Glomerular visceral epithelial cell (primary cell): ENCODE results near the gene PROCR.
"Not testable (repeated sequence)": the region's sequence is repeated elsewhere in the genome, so short reads cannot be mapped to it uniquely, and the experiment has no call there.

Experiments
- DNase-seq: peaks from one replicate; pipeline ENCODE4 v3.0.0-alpha.2; 2016; ENCODE audit errors: extremely low spot score

Gene PROCR

DNA sequence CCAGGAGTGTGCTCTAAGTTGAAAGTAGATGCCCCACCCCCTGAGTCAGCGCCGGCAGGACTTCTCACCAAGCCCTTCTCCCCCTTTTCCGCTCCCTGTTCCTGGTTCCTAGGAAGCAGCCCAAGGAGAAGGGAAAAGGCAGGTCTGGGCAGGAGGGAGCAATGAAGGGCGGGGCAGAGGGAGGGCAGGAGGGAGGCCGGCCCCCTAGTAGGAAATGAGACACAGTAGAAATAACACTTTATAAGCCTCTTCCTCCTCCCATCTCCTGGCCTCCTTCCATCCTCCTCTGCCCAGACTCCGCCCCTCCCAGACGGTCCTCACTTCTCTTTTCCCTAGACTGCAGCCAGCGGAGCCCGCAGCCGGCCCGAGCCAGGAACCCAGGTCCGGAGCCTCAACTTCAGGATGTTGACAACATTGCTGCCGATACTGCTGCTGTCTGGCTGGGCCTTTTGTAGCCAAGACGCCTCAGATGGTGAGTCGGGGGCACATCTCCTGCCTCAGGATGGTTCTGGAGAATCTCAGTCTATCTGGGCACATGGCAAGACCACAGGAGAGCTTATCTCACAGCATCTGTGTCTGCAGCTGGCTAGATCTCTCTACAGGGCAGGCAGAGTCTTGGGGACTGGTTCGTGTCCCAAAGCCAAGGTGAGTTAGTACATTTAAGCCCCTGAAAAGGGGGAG, at the start of gene PROCR:
Gene PROCR, plus strand, starts transcription at position 320 of the 681 bp plus-strand sequence. Its CDS starts 83 bp downstream, at position 403.
- peak; percentile 98 for DNase-seq

DNA sequence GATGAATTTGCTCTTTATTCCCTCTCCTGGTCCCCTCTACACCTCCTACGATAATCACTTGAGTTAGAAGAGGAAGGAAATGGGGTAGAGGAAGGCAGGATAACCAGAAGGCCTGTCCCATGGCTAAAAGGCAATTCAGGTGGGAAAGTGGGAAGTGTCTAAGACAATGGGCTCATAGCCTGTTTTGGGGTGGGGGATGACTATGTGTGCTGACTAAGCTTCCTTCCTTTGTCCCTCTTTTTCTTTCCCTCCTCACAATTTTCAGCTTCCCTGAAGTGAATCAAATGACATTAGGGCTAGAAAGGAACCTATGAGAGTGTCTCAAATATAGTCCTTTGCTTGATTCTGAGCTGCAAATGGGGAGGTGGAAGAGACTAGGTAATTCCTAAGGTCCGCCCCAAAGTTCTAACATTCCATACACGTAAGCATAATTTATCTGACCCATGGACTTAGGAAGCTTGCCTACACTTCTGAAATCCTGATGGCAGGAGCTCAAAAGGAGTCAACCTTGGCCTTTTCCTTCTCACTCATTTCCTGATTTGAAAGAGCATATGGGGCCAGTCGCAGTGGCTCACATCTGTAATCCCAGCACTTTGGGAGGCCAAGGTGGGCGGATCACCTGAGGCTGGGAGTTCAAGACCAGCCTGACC, 49.0 kb upstream of the PROCR start:
- no peak for DNase-seq

DNA sequence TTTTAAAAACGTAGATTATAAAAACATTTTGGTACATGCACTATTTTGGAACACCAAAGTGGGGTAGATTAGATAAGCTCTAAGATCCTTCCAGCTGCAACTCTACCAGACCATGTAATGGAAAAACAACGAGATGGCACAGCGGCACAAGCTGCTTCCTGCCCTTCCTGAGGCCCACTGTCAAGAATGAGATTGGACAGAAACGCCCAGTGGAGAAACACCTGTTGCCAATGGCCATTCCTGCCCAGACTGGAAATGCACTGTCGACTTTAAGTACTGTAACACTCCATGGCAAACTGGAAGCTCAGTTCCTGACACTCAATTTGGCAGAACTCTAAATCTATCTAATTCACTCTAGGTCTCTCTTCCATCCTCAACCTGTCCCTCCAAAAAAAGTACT, 46.1 kb upstream of the PROCR start:
- DNase-seq = no peak

- DNase-seq = peak; percentile 21
Measured at GRCh38 chr20:35129647-35130069, 42.2 kb upstream of the PROCR start.

- DNase-seq = no peak
Measured at GRCh38 chr20:35131934-35132333, 39.9 kb upstream of the PROCR start.

DNA sequence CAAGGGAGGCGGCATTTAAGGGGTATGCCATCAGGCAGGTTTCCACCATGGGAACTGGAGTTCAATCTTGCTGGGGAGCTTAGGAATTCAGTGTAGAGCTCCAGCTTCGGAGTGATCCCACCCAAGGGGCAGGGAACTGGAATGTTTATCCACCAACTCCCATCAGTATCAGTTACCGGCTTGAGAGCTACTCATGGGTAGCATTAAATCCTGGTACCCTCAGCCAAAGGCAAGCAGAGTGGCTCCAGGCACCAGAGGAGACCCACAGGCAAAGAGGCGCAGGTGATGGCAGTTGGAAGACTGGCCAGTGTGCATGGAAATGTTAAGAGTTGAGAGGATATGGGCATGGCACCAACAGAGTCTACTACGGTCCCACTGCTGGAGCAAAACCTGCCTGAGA, 38.8 kb upstream of the PROCR start:
- DNase-seq = no peak

GRCh38 chr20:35133735-35134134, 38.1 kb upstream of the PROCR start:
- no peak for DNase-seq

- no peak for DNase-seq
Measured at GRCh38 chr20:35134472-35134871, 37.4 kb upstream of the PROCR start.

GRCh38 chr20:35134880-35135279, 37.0 kb upstream of the PROCR start:
- no peak for DNase-seq

- DNase-seq = no peak
Measured at GRCh38 chr20:35135867-35136586, 35.8 kb upstream of the PROCR start.

DNA sequence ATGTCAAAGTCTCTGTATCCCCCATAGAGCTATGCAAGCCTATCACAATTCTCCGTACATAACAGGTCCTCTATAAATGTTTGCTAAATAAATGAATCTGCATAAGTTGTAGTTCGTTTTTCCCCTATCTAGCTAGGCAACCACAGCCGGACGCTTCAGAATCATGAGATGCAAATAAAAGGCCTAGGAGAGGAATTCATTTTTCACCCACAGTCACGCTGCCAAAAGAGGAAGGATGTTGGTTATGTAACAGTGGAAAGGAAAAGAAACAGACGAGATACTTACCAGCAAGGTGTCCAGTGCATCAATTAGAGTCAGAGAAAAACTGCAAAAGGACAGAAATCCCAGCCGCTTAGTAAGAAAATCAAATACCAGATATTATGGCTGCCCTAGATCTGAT, 27.2 kb upstream of the PROCR start:
- no peak for DNase-seq

GRCh38 chr20:35145141-35145564, 26.7 kb upstream of the PROCR start:
- DNase-seq = peak; percentile 80

GRCh38 chr20:35146299-35146919, 25.5 kb upstream of the PROCR start:
- DNase-seq = peak; percentile 60

- DNase-seq = peak; percentile 99
Measured at GRCh38 chr20:35146920-35147574, 24.8 kb upstream of the PROCR start, which contains the start of gene EDEM2. TSS of gene EDEM2 (minus strand) at chr20:35147336. CDS start at chr20:35147258, 78 bp downstream.

DNA sequence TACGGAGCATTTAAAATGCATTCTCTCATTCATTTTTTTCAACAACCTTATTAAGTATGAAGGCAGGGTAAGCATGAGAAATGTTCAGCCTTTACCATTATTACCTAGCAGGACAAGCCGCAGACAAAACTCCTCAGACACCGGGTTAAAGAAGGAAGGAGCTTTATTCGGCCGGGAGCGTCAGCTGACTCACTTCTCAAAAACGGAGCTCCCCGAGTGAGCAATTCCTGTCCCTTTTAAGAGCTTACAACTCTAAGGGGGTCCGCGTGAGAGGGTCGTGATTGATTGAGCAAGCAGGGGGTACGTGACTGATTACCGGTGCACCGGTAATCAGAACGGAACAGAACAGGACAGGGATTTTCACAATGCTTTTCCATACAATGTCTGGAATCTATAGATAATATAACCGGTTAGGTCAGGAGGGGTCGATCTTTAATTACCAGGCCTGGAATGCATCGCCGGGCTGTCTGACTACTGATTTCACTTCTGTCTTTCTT, 24.2 kb upstream of the PROCR start:
- DNase-seq = not testable (repeated sequence)

- no peak for DNase-seq
Measured at GRCh38 chr20:35150846-35151579, 20.9 kb upstream of the PROCR start.

- DNase-seq = no peak
Measured at GRCh38 chr20:35151736-35152135, 20.1 kb upstream of the PROCR start.

DNA sequence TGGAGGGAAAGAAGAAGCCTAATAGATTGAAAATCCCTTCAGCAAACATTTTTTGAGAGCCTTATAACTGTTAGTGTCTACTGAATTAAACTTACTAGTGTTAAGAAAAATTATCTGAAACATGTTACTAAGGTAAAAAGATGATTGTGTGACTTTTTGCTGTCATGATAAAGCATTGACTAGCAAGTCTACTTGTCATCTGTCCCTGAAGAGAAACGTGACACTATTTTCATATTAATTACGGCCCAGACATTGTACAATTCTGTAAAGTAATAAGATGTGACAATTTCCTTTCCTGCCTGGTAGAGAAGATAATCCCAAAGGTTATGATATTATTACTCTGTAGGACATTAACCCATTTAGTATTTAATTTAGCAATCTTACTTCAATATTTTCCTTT, 15.9 kb upstream of the PROCR start:
- DNase-seq = no peak

- DNase-seq = no peak
Measured at GRCh38 chr20:35156978-35157377, 14.9 kb upstream of the PROCR start.

DNA sequence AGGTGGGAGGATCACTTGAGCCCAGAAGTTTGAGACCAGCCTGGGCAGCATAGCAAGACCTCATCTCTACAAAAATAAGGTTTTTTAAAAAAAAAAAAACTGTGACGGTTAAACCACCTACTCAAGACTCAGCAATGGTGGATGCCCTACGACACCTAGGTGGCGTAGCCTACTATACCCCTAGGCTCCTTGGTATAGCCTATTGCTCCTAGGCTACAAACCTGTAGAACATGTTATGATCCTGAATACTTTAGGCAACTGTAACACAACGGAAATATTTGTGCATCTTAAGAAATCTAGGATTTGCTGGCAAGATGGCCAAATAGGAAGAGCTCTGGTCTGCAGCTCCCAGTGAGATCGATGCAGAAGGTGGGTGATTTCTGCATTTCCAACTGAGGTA, 11.5 kb upstream of the PROCR start:
- not testable (repeated sequence) for DNase-seq

DNA sequence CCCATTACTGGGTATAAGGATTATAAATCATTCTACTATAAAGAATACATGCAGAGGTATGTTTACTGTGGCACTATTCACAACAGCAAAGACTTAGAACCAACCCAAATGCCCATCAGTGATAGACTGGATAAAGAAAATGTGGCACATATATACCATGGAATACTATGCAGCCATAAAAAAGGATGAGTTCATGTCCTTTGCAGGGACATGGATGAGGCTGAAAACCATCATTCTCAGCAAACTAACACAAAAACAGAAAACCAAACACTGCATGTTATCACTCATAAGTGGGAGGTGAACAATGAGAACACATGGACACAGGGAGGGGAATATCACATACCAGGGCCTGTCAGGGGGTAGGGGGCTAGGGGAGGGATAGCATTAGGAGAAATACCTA, 7.3 kb upstream of the PROCR start:
- not testable (repeated sequence) for DNase-seq
